HepG2 (cell line): ENCODE data around the gene TNFAIP8L2. TPM values are rescaled to one million over a fixed set of nuclear protein-coding genes. Genes with fewer than 3 reads are reported as not detected.

Experiments used
- ATAD3A ChIP-seq: sonication (generic); formaldehyde crosslinking; IDR thresholded peaks from 2 replicates; pipeline ENCODE4 v1.4.0; 2020; ENCODE audit warnings: missing genetic modification reagents
- CAMTA2 ChIP-seq: sonication (generic); formaldehyde crosslinking; IDR thresholded peaks from 2 replicates; pipeline ENCODE4 v1.4.0; 2020; ENCODE audit warnings: mild to moderate bottlenecking, missing genetic modification reagents, borderline replicate concordance
- FIP1L1 ChIP-seq: fragments of 200-400 bp; formaldehyde crosslinking; IDR thresholded peaks from 2 replicates; pipeline ENCODE4 v1.6.1; 2018; ENCODE audit warnings: low read depth, mild to moderate bottlenecking, low read length, moderate library complexity, borderline replicate concordance; ENCODE audit not compliant: insufficient read depth
- FLYWCH1 ChIP-seq: sonication (generic); formaldehyde crosslinking; IDR thresholded peaks from 2 replicates; pipeline ENCODE4 v1.8.1; 2023; ENCODE audit warnings: mild to moderate bottlenecking, missing genetic modification reagents
- GLI4 ChIP-seq: sonication (generic); formaldehyde crosslinking; IDR thresholded peaks from 2 replicates; pipeline ENCODE4 v1.5.1; 2020; ENCODE audit warnings: missing genetic modification reagents, mild to moderate bottlenecking, moderate library complexity, borderline replicate concordance
- IKZF5 ChIP-seq: IDR thresholded peaks from 2 replicates; pipeline ENCODE4 v1.6.1; 2018; ENCODE audit warnings: missing genetic modification reagents, mild to moderate bottlenecking, missing compliant biosample characterization
- KLF12 ChIP-seq: sonication (generic); formaldehyde crosslinking; IDR thresholded peaks from 2 replicates; pipeline ENCODE4 v1.4.0; 2020; ENCODE audit warnings: missing genetic modification reagents, borderline replicate concordance
- MYC ChIP-seq: sonication (generic); formaldehyde crosslinking; IDR thresholded peaks from 2 replicates; pipeline ENCODE4 v1.9.0; 2021; ENCODE audit warnings: missing genetic modification reagents, borderline replicate concordance
- PRMT3 ChIP-seq: sonication (generic); formaldehyde crosslinking; IDR thresholded peaks from 2 replicates; pipeline ENCODE4 v1.8.1; 2022; ENCODE audit warnings: low read depth, mild to moderate bottlenecking, moderate library complexity, missing genetic modification reagents, borderline replicate concordance
- TCF7 ChIP-seq: sonication (generic); IDR thresholded peaks from 2 replicates; pipeline ENCODE4 v1.6.1; 2016; ENCODE audit warnings: antibody characterized with exemption, low read depth
- TRIM24 ChIP-seq: sonication (generic); formaldehyde crosslinking; IDR thresholded peaks from 2 replicates; pipeline ENCODE4 v1.8.0; 2022; ENCODE audit warnings: mild to moderate bottlenecking, missing genetic modification reagents
- YEATS2 ChIP-seq: sonication (generic); formaldehyde crosslinking; IDR thresholded peaks from 2 replicates; pipeline ENCODE4 v1.4.0; 2020; ENCODE audit warnings: missing genetic modification reagents, borderline replicate concordance
- ZBTB33 ChIP-seq: sonication (generic); formaldehyde crosslinking; IDR thresholded peaks from 2 replicates; pipeline ENCODE4 v1.4.0; 2020; ENCODE audit warnings: missing genetic modification reagents
- ZMYM2 ChIP-seq: sonication (generic); formaldehyde crosslinking; IDR thresholded peaks from 2 replicates; pipeline ENCODE4 v1.8.0; 2022; ENCODE audit warnings: mild to moderate bottlenecking, missing genetic modification reagents
- ZNF343 ChIP-seq: sonication (generic); formaldehyde crosslinking; IDR thresholded peaks from 2 replicates; pipeline ENCODE4 v1.4.0; 2020; ENCODE audit warnings: mild to moderate bottlenecking, missing genetic modification reagents
- ZNF646 ChIP-seq: sonication (generic); formaldehyde crosslinking; IDR thresholded peaks from 2 replicates; pipeline ENCODE4 v1.9.0; 2021; ENCODE audit warnings: mild to moderate bottlenecking, missing genetic modification reagents
- ZSCAN21 ChIP-seq: sonication (generic); formaldehyde crosslinking; IDR thresholded peaks from 2 replicates; pipeline ENCODE4 v1.8.0; 2022; ENCODE audit warnings: mild to moderate bottlenecking, missing genetic modification reagents, moderate library complexity, borderline replicate concordance
- polyA plus RNA-seq, 8 experiments: library from polyadenylated mRNA; depleted of rRNA in 3 of 8; stranded (reverse) in 7 of 8; unstranded in 1 of 8; fragments of >200 nt; fragmentation: Illumina TruSeq in 4 of 8; extraction: Trizol in 4 of 8; gene quantifications; 2 replicates each; pipeline versions ENCODE4 v1.2.1 to v1.2.3, GENCODE V29; 2011 to 2016; ENCODE audit warnings: low read depth in 4 of 8, missing spikeins in 1 of 8, mixed read lengths in 1 of 8; ENCODE audit not compliant: insufficient read depth in 1 of 8
- total RNA-seq, 5 experiments: library from RNA; depleted of rRNA; stranded (reverse); fragments of >200 nt; fragmentation: Illumina TruSeq; extraction: Trizol; gene quantifications; 2 replicates each; pipeline ENCODE4 v1.2.3, GENCODE V29; 2016; ENCODE audit warnings: low read depth in 1 of 5

Gene TNFAIP8L2
- total and polyA plus RNA-seq, 2 of the 13 experiments (the other 11 are each of a cell fraction or from before 2014, with no cell fraction given): not detected

- TF ChIP-seq ZNF646 (CRISPR knock-in tag) (no peak), ZSCAN21 (CRISPR knock-in tag) (no peak; the same call in 1 of the 2 replicates), TCF7 (no peak), IKZF5 (CRISPR knock-in tag) (peak; percentile 58; the same call in 1 of the 2 replicates), GLI4 (CRISPR knock-in tag) (peak; percentile 61; the same call in 1 of the 2 replicates), KLF12 (no peak), TRIM24 (no peak), ZNF343 (peak; percentile 41; the same call in 1 of the 2 replicates), FLYWCH1 (CRISPR knock-in tag) (no peak), FIP1L1 (no peak), PRMT3 (no peak), YEATS2 (CRISPR knock-in tag) (no peak; the same call in 1 of the 2 replicates), ZBTB33 (CRISPR knock-in tag) (no peak), ZMYM2 (CRISPR knock-in tag) (no peak), CAMTA2 (CRISPR knock-in tag) (0 out of 2 replicates have a peak, but pooled peaks have one; percentile 52), ATAD3A (CRISPR knock-in tag) (no peak), MYC (CRISPR knock-in tag) (0 out of 2 replicates have a peak, but pooled peaks have one; percentile 30)
Measured at GRCh38 chr1:151146412-151147131, 9.9 kb upstream of the TNFAIP8L2 start, which contains the start of gene SEMA6C (continued).
